SK-N-MC (cell line): ENCODE data around the gene PTPRK.

Experiments
- EZH2 ChIP-seq: fragments of 200-600 bp; sonication (generic); IDR thresholded peaks from one replicate; pipeline ENCODE4 v1.6.1; 2017; ENCODE audit warnings: antibody characterized with exemption
- POLR2AphosphoS5 ChIP-seq: IDR thresholded peaks from 2 replicates; pipeline ENCODE4 v1.6.1; 2012; ENCODE audit warnings: mild to moderate bottlenecking, low read depth, low read length, borderline replicate concordance

DNA sequence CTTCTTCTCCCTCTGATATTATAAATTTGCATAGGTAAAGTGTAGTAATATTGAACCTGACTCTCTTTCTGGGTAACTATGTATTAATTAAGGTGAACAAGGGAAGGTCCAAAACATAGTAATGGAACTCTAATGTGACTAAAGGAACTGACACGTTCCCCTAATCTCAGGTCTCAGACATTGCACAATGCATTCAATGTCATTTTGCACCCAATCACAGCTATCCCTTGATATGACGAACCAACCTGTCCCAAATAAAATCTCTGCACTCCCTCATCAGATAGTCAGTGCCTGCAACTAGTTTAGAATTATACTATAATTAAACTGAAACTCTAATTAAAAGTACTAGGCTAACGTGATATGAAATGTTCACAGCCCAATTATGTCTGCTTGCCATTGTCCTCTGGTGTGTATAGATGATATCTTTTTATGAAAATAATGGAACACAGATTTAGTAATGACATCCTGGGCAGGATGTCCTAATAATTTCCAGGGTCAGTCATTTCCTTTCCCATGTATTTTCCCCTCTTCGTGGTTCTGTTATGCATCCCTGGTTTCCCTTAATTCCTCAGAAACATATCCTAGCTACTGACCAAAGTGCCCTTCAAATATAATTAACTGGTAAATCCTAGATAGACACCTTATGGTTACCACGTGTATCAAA is 36.8 kb downstream of the PTPRK start:
- TF ChIP-seq EZH2 (no peak), POLR2AphosphoS5 (no peak)
